HG03139 (cell line): ENCODE results near the gene DNER.
"Not testable (repeated sequence)": the region's sequence is repeated elsewhere in the genome, so short reads cannot be mapped to it uniquely, and the experiment has no call there.

Experiments used
- ATAC-seq: cut with Tn5 transposase; IDR thresholded peaks from one replicate; pipeline ENCODE4 v1.9.1; 2021; ENCODE audit not compliant: unreplicated experiment

Gene DNER

GRCh38 chr2:229714080-229714735 is at the start of gene DNER:
DNER (minus strand) TSS chr2:229714555; CDS start chr2:229714423, 132 bp downstream.
- ATAC-seq, result peak; percentile 81

- no peak for ATAC-seq
These were observed 47.3 kb upstream of the DNER start for GRCh38 chr2:229761663-229762062.

- not testable (repeated sequence) for ATAC-seq
These were observed 43.1 kb upstream of the DNER start for GRCh38 chr2:229757462-229757861.

- no peak for ATAC-seq
These were observed 38.8 kb upstream of the DNER start for GRCh38 chr2:229752970-229753729.

- no peak for ATAC-seq
These were observed 35.4 kb upstream of the DNER start for GRCh38 chr2:229749779-229750178.

- ATAC-seq, result no peak
These were observed 34.6 kb upstream of the DNER start for GRCh38 chr2:229748950-229749349.

GRCh38 chr2:229742691-229743090 is 28.3 kb upstream of the DNER start:
- not testable (repeated sequence) for ATAC-seq

GRCh38 chr2:229740279-229740678 is 25.9 kb upstream of the DNER start:
- ATAC-seq, result no peak

- ATAC-seq, result no peak
These were observed 23.8 kb upstream of the DNER start for GRCh38 chr2:229738024-229738625.

GRCh38 chr2:229734410-229734809 is 20.1 kb upstream of the DNER start:
- no peak for ATAC-seq

- no peak for ATAC-seq
These were observed 19.4 kb upstream of the DNER start for GRCh38 chr2:229733611-229734245.

GRCh38 chr2:229732897-229733296 is 18.5 kb upstream of the DNER start:
- no peak for ATAC-seq

- no peak for ATAC-seq
These were observed 17.6 kb upstream of the DNER start for GRCh38 chr2:229731916-229732315.

GRCh38 chr2:229731363-229731762 is 17.0 kb upstream of the DNER start:
- ATAC-seq, result no peak

- no peak for ATAC-seq
These were observed 14.0 kb upstream of the DNER start for GRCh38 chr2:229728370-229728769.

GRCh38 chr2:229726643-229727042 is 12.3 kb upstream of the DNER start:
- ATAC-seq, result no peak

GRCh38 chr2:229725716-229726574 is 11.6 kb upstream of the DNER start:
- no peak for ATAC-seq

- ATAC-seq, result not testable (repeated sequence)
These were observed 8.8 kb upstream of the DNER start for GRCh38 chr2:229723192-229723591.

- no peak for ATAC-seq
These were observed 5.7 kb upstream of the DNER start for GRCh38 chr2:229719926-229720647.

GRCh38 chr2:229718057-229718456 is 3.7 kb upstream of the DNER start:
- no peak for ATAC-seq
